ENCODE measurements around the gene C16orf96.

C16orf96 gene

DNA sequence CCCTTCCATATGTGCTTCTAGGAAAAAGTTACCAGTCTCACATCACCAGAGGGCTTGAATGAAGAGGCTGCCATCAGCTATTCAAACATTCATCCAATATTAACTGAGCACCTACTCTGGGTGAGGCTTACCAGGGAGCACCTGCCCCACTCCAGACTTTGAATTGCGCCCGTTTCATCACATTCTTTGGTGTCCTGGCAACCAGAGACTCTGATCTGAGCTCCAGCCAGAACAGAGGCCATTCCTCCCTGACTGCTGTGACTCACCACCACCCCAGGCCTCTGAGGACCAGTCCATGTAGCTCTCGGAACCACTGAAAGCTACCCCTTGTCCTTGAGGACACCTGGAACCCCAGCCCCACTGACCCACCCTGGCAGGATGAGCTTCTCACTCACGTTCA lies at the start of gene C16orf96:
C16orf96 (plus strand) TSS at position 229 of the 400 bp plus-strand sequence; CDS start at position 379, 150 bp downstream.
- no peak within 1 kb of the TSS for H3K27ac ChIP-seq (ENCODE audit: low read depth, low read length)
- no peaks in the 10 kb centered on the region for H3K4me1 ChIP-seq (ENCODE audit: control insufficient read depth, insufficient read depth, low read length)
- no peak within 1 kb of the TSS for H3K4me3 ChIP-seq (ENCODE audit: low read length)
- no peaks in the 10 kb centered on the region for H3K27me3 ChIP-seq (ENCODE audit: control insufficient read depth, insufficient read depth, low read length)
- no peak within 1 kb of the TSS for H3K9ac ChIP-seq (ENCODE audit: low read length)
- H3K36me3 ChIP-seq (ENCODE audit: control insufficient read depth, insufficient read depth, low read length): no peaks in the 10 kb centered on the region

- Histone ChIP-seq H3K4me3 (ENCODE audit: low read length) (no peak overlapping the region), H3K27me3 (ENCODE audit: control insufficient read depth, insufficient read depth, low read length) (no peaks in the 10 kb centered on the region), H3K4me1 (ENCODE audit: control insufficient read depth, insufficient read depth, low read length) (no peaks in the 10 kb centered on the region), H3K27ac (ENCODE audit: low read depth, low read length) (no peak overlapping the region), H3K9ac (ENCODE audit: low read length) (no peak overlapping the region), H3K36me3 (ENCODE audit: control insufficient read depth, insufficient read depth, low read length) (peaks cover 23% of the 10 kb centered on the region)
These were observed 49.7 kb upstream of the C16orf96 start for GRCh38 chr16:4506450-4506849.

- H3K27me3 ChIP-seq (ENCODE audit: control insufficient read depth, insufficient read depth, low read length): no peaks in the 10 kb centered on the region
- no peak overlapping the region for H3K4me3 ChIP-seq (ENCODE audit: low read length)
- H3K27ac ChIP-seq (ENCODE audit: low read depth, low read length): no peak overlapping the region
- no peaks in the 10 kb centered on the region for H3K4me1 ChIP-seq (ENCODE audit: control insufficient read depth, insufficient read depth, low read length)
- H3K36me3 ChIP-seq (ENCODE audit: control insufficient read depth, insufficient read depth, low read length): peaks cover 26% of the 10 kb centered on the region
- no peak overlapping the region for H3K9ac ChIP-seq (ENCODE audit: low read length)
These were observed 48.4 kb upstream of the C16orf96 start for GRCh38 chr16:4507588-4508345.

DNA sequence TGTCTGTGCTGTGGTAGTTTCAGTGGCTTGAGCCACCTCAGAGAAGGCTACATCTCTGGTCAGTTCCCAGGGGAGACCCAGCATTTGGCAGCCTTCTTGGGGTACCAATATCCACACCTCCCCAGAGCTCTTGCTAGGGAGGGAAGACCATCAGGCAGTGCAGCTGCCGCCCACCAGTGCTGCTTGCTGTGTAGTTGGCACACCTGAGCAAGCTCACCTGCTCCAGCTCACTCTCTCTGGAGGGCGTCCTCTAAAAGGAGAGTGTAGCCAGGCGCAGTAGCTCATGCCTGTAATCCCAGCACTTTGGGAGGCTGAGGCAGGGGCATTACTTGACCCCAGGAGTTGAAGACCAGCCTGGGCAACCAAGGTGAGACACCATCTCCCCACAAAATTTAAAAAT lies 47.3 kb upstream of the C16orf96 start:
- H3K27me3 ChIP-seq (ENCODE audit: control insufficient read depth, insufficient read depth, low read length): no peaks in the 10 kb centered on the region
- H3K4me1 ChIP-seq (ENCODE audit: control insufficient read depth, insufficient read depth, low read length): no peaks in the 10 kb centered on the region
- no peak overlapping the region for H3K27ac ChIP-seq (ENCODE audit: low read depth, low read length)
- peaks cover 32% of the 10 kb centered on the region for H3K36me3 ChIP-seq (ENCODE audit: control insufficient read depth, insufficient read depth, low read length)
- no peak overlapping the region for H3K4me3 ChIP-seq (ENCODE audit: low read length)
- H3K9ac ChIP-seq (ENCODE audit: low read length): no peak overlapping the region

GRCh38 chr16:4509420-4509819 lies 46.7 kb upstream of the C16orf96 start:
- H3K4me1 ChIP-seq (ENCODE audit: control insufficient read depth, insufficient read depth, low read length): no peaks in the 10 kb centered on the region
- no peaks in the 10 kb centered on the region for H3K27me3 ChIP-seq (ENCODE audit: control insufficient read depth, insufficient read depth, low read length)
- H3K4me3 ChIP-seq (ENCODE audit: low read length): no peak overlapping the region
- H3K27ac ChIP-seq (ENCODE audit: low read depth, low read length): no peak overlapping the region
- H3K36me3 ChIP-seq (ENCODE audit: control insufficient read depth, insufficient read depth, low read length): peaks cover 32% of the 10 kb centered on the region
- H3K9ac ChIP-seq (ENCODE audit: low read length): no peak overlapping the region

DNA sequence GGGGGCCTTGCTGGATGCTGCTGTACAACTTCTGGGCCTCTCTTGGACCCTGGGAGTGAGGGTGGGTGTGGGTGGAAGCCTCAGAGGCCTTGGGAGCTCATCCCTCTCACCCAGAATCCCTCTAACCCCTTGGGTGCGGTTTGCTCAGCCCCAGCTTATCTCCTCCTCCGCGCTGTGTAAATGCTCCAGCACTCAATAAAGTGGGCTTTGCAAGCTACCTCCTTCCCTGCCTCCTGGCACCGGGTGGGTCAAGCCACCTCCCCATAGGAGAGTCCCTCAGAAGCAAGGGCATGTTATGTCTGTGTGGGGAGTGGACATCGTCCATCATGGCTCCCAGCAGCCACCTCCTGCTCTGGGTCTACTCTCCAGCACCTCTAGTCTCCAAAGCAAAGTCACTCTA lies 46.0 kb upstream of the C16orf96 start:
- H3K36me3 ChIP-seq (ENCODE audit: control insufficient read depth, insufficient read depth, low read length): peaks cover 32% of the 10 kb centered on the region

GRCh38 chr16:4510747-4511426 lies 45.3 kb upstream of the C16orf96 start:
- peaks cover 32% of the 10 kb centered on the region for H3K36me3 ChIP-seq (ENCODE audit: control insufficient read depth, insufficient read depth, low read length)
- no peak overlapping the region for H3K9ac ChIP-seq (ENCODE audit: low read length)
- H3K27ac ChIP-seq (ENCODE audit: low read depth, low read length): no peak overlapping the region
- H3K27me3 ChIP-seq (ENCODE audit: control insufficient read depth, insufficient read depth, low read length): no peaks in the 10 kb centered on the region
- no peak overlapping the region for H3K4me3 ChIP-seq (ENCODE audit: low read length)
- peaks cover 3% of the 10 kb centered on the region for H3K4me1 ChIP-seq (ENCODE audit: control insufficient read depth, insufficient read depth, low read length)

More for the DNA sequence above, 46.0 kb upstream of the C16orf96 start:
- H3K4me3 ChIP-seq (ENCODE audit: low read length): no peak overlapping the region
- no peaks in the 10 kb centered on the region for H3K4me1 ChIP-seq (ENCODE audit: control insufficient read depth, insufficient read depth, low read length)
- no peak overlapping the region for H3K27ac ChIP-seq (ENCODE audit: low read depth, low read length)
- no peaks in the 10 kb centered on the region for H3K27me3 ChIP-seq (ENCODE audit: control insufficient read depth, insufficient read depth, low read length)
- no peak overlapping the region for H3K9ac ChIP-seq (ENCODE audit: low read length)

- peaks cover 7% of the 10 kb centered on the region for H3K4me1 ChIP-seq (ENCODE audit: control insufficient read depth, insufficient read depth, low read length)
- H3K27me3 ChIP-seq (ENCODE audit: control insufficient read depth, insufficient read depth, low read length): no peaks in the 10 kb centered on the region
- no peak overlapping the region for H3K27ac ChIP-seq (ENCODE audit: low read depth, low read length)
- H3K36me3 ChIP-seq (ENCODE audit: control insufficient read depth, insufficient read depth, low read length): peaks cover 32% of the 10 kb centered on the region
- no peak overlapping the region for H3K4me3 ChIP-seq (ENCODE audit: low read length)
- no peak overlapping the region for H3K9ac ChIP-seq (ENCODE audit: low read length)
These were observed 44.6 kb upstream of the C16orf96 start for GRCh38 chr16:4511441-4512082.

DNA sequence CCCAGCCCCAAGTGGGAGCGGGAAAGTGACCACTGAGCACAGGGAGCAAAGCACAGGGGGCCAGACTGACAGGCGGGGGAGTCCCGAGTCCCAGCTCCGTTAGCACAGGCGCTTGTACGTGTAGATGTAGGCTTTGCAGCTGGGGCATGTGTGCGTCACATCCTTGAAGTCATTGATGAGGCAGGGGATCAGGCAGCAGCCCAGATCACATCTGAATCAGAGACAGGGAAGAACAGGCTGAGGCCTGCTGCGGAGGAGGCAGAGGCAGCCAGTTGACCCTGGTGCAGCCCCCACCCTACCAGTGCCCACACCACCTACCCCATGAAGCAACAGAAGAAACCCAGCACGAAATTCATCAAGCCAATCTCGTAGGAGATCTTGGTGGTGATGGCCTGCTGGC lies 43.7 kb upstream of the C16orf96 start:
- peaks cover 28% of the 10 kb centered on the region for H3K36me3 ChIP-seq (ENCODE audit: control insufficient read depth, insufficient read depth, low read length)
- H3K27ac ChIP-seq (ENCODE audit: low read depth, low read length): no peak overlapping the region
- H3K4me3 ChIP-seq (ENCODE audit: low read length): no peak overlapping the region
- no peaks in the 10 kb centered on the region for H3K27me3 ChIP-seq (ENCODE audit: control insufficient read depth, insufficient read depth, low read length)
- no peak overlapping the region for H3K9ac ChIP-seq (ENCODE audit: low read length)
- H3K4me1 ChIP-seq (ENCODE audit: control insufficient read depth, insufficient read depth, low read length): peaks cover 7% of the 10 kb centered on the region

DNA sequence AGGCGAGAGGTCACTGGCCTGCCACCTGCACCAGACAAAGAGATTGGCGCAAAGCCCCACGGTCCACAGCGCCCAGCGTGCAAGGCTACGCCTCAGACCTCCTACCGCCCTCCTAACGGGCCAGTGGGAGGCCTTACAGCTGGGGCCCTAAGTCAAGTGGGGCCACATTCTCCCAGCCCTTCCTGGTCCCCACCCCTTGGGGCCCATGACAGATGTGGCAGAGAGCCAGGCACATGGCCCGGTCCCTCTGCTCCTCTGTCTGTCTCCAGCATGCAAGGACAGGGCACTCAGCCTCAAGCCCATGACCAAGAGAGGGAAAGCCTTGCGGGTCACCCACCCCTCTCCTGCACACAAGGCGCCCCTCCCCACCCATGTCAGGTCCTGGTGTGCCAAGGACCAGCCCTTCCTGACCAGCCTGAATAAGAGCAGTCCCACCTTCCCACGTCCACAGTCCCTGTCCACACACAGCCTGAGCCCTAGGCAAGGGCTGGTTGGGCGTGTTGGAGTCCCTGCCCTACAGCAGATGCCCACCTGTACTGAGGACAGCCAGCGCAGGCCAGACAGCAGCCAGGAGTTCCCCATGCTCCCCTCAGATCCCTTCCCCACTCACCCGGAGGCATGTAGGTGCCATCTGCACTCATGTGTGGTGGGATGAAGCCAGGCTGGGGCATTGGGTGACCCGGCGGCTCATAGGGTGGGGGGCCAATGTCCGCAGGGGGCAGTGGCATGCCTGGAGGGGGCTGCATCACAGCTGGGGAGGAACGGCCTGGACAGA lies 42.9 kb upstream of the C16orf96 start:
- H3K4me3 ChIP-seq (ENCODE audit: low read length): no peak overlapping the region
- H3K4me1 ChIP-seq (ENCODE audit: control insufficient read depth, insufficient read depth, low read length): peaks cover 7% of the 10 kb centered on the region
- no peak overlapping the region for H3K27ac ChIP-seq (ENCODE audit: low read depth, low read length)
- peaks cover 20% of the 10 kb centered on the region for H3K36me3 ChIP-seq (ENCODE audit: control insufficient read depth, insufficient read depth, low read length)
- H3K9ac ChIP-seq (ENCODE audit: low read length): no peak overlapping the region
- no peaks in the 10 kb centered on the region for H3K27me3 ChIP-seq (ENCODE audit: control insufficient read depth, insufficient read depth, low read length)

- Histone ChIP-seq H3K4me3 (ENCODE audit: low read length) (no peak overlapping the region), H3K36me3 (ENCODE audit: control insufficient read depth, insufficient read depth, low read length) (peaks cover 17% of the 10 kb centered on the region), H3K4me1 (ENCODE audit: control insufficient read depth, insufficient read depth, low read length) (peaks cover 7% of the 10 kb centered on the region), H3K9ac (ENCODE audit: low read length) (no peak overlapping the region), H3K27me3 (ENCODE audit: control insufficient read depth, insufficient read depth, low read length) (no peaks in the 10 kb centered on the region), H3K27ac (ENCODE audit: low read depth, low read length) (no peak overlapping the region)
These were observed 42.3 kb upstream of the C16orf96 start for GRCh38 chr16:4513881-4514280.

DNA sequence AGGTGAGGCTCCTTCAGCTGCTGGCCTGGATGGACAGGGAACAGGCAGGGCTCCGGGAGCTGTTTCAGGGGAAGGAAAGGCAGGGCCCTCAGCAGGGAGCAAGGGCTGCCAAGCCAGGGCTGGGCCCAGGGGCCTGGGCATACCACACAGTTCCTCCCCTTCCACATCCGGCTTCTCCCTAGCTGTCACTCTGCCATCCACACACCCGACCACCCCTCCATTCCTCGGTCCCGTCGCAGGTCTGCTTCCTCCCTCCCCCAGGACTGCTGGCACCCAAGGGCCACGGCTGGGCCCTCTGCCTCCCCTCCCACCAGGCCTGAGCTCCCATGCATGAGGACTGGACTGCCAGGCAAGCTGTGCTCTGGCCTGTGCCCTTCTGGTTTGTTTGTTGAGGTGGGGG lies 41.5 kb upstream of the C16orf96 start:
- Histone ChIP-seq H3K27ac (ENCODE audit: low read depth, low read length) (peak overlapping the region; percentile 35), H3K9ac (ENCODE audit: low read length) (no peak overlapping the region), H3K4me3 (ENCODE audit: low read length) (no peak overlapping the region), H3K36me3 (ENCODE audit: control insufficient read depth, insufficient read depth, low read length) (peaks cover 10% of the 10 kb centered on the region), H3K27me3 (ENCODE audit: control insufficient read depth, insufficient read depth, low read length) (no peaks in the 10 kb centered on the region), H3K4me1 (ENCODE audit: control insufficient read depth, insufficient read depth, low read length) (peaks cover 7% of the 10 kb centered on the region)

All from rectal smooth muscle tissue (tissue), 1 donor.